ENCODE results near the gene CD22. TPM values are rescaled to one million over a fixed set of nuclear protein-coding genes. Genes with fewer than 3 reads are reported as not detected.

The CD22 gene
- total and polyA plus RNA-seq, 2 of the 4 experiments (the other 2 are of a cell fraction) = 0.18 to 0.22 TPM

GRCh38 chr19:35352177-35352447 lies 23.1 kb downstream of the CD22 start:
- POLR2A ChIA-PET (ENCODE audit: unreplicated experiment) = no interaction called here
- in situ Hi-C loops (cut with MboI; ENCODE audit: low sequenced_read_pairs) (no loop called here), intact Hi-C loops (cut with micrococcal nuclease) (loop anchor here (1.0 to 10.0 kb wide), 4 partner anchors 113 to 277 kb away; partner anchors contain the start of genes RBM42 and TMEM147)

More at GRCh38 chr19:35352177-35352447, 23.1 kb downstream of the CD22 start:
- H4K5ac ChIP-seq (ENCODE audit: low read depth, low read length) = no peak overlapping the region
- H2BK5ac ChIP-seq (ENCODE audit: low read depth, low read length, poor library complexity, severe bottlenecking) = no peak overlapping the region
- dilution Hi-C loops (cut with HindIII; ENCODE audit: low sequenced_read_pairs, unreplicated experiment) = no loop called here
- H2BK120ac ChIP-seq (ENCODE audit: low read depth, low read length) = no peak overlapping the region
- H3K9ac ChIP-seq (ENCODE audit: low read depth, low read length) = no peak overlapping the region
- ATAC-seq (ENCODE audit: low read depth) (no peak), DNase-seq (no peak)
- CTCF ChIA-PET = interaction anchor here (0.6 to 2.1 kb wide), 3 partner anchors 90 to 731 kb away, joined by 3 to 14 read pairs (median 5); no protein-coding TSS in a partner anchor
- no peak overlapping the region for H3K4me2 ChIP-seq (ENCODE audit: low read depth, low read length)
- BruUV-seq (replicated peaks) = no TSS peak
- H2AK5ac ChIP-seq (ENCODE audit: low read depth, low read length) = no peak overlapping the region
- no peak overlapping the region for H2BK20ac ChIP-seq (ENCODE audit: low read depth, low read length)
- H3K56ac ChIP-seq (ENCODE audit: extremely low read depth, insufficient read depth, low read length) = no peak overlapping the region
- no peaks in the 10 kb centered on the region for H3K9me1 ChIP-seq (ENCODE audit: insufficient read depth, low read length)
- H4K91ac ChIP-seq (ENCODE audit: insufficient read depth, low read depth, low read length) = no peak overlapping the region
- H3K4ac ChIP-seq (ENCODE audit: low read depth, low read length) = no peak overlapping the region
- no peaks in the 10 kb centered on the region for H3K36me3 ChIP-seq (ENCODE audit: control insufficient read depth, insufficient read depth, low read length)
- H3K23ac ChIP-seq (ENCODE audit: low read depth, low read length) = no peak overlapping the region
- no peak overlapping the region for H3K27ac ChIP-seq (ENCODE audit: insufficient read depth, low read length)
- no peak overlapping the region for H2AK9ac ChIP-seq (replicated peaks; ENCODE audit: low read depth, low read length, poor library complexity)
- WGBS, 2 experiments (ENCODE audit: extremely low coverage in 2 of 2, insufficient read length in 1 of 2) = 59% methylated on average over 7 of the region's 18 CpGs; no CpG with 5 or more reads in 1 of the 2 experiments
- no peak overlapping the region for H2AFZ ChIP-seq (replicated peaks; ENCODE audit: low read length, poor library complexity)
- no peak overlapping the region for H3K4me3 ChIP-seq (ENCODE audit: insufficient read depth, low read depth, low read length)
- H3K14ac ChIP-seq (replicated peaks; ENCODE audit: low read depth, low read length) = no peak overlapping the region
- H4K8ac ChIP-seq (ENCODE audit: low read depth in 2 of 2, low read length in 2 of 2) = no peak overlapping the region
- H3K4me1 ChIP-seq (ENCODE audit: control insufficient read depth, insufficient read depth, low read length) = no peaks in the 10 kb centered on the region
- no peak overlapping the region for H2BK15ac ChIP-seq (ENCODE audit: low read depth, low read length)
- H3K18ac ChIP-seq (ENCODE audit: low read depth, low read length) = no peak overlapping the region
- TF ChIP-seq MAFK (IDR thresholded peaks at IDR 0.05; ENCODE audit: low read depth, low read length) (no peak), BHLHE40 (IDR thresholded peaks at IDR 0.05; ENCODE audit: low read depth, low read length) (no peak), MXI1 (IDR thresholded peaks at IDR 0.05; ENCODE audit: borderline replicate concordance, low read depth, low read length) (no peak), FOS (IDR thresholded peaks at IDR 0.05; ENCODE audit: low read depth, low read length) (no peak), RCOR1 (IDR thresholded peaks at IDR 0.05; ENCODE audit: insufficient replicate concordance, low read length) (no peak), MAZ (IDR thresholded peaks at IDR 0.05; ENCODE audit: borderline replicate concordance, low read depth, low read length) (no peak), POLR2A (IDR thresholded peaks at IDR 0.05; ENCODE audit: low read depth, low read length) (no peak), ELK1 (IDR thresholded peaks at IDR 0.05; ENCODE audit: borderline replicate concordance, low read depth, low read length) (no peak), CHD1 (IDR thresholded peaks at IDR 0.05; ENCODE audit: low read depth, low read length) (no peak), USF2 (IDR thresholded peaks at IDR 0.05; ENCODE audit: low read depth, low read length) (no peak), CEBPB (IDR thresholded peaks at IDR 0.05; ENCODE audit: low read depth, low read length) (no peak)
- TF ChIP-seq, protein P1, sequence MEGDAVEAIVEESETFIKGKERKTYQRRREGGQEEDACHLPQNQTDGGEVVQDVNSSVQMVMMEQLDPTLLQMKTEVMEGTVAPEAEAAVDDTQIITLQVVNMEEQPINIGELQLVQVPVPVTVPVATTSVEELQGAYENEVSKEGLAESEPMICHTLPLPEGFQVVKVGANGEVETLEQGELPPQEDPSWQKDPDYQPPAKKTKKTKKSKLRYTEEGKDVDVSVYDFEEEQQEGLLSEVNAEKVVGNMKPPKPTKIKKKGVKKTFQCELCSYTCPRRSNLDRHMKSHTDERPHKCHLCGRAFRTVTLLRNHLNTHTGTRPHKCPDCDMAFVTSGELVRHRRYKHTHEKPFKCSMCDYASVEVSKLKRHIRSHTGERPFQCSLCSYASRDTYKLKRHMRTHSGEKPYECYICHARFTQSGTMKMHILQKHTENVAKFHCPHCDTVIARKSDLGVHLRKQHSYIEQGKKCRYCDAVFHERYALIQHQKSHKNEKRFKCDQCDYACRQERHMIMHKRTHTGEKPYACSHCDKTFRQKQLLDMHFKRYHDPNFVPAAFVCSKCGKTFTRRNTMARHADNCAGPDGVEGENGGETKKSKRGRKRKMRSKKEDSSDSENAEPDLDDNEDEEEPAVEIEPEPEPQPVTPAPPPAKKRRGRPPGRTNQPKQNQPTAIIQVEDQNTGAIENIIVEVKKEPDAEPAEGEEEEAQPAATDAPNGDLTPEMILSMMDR (conservative IDR thresholded peaks at IDR 0.05; ENCODE audit: low read depth, low read length) = no peak
- no peaks in the 10 kb centered on the region for H4K20me1 ChIP-seq (ENCODE audit: insufficient read depth, low read length)
- peaks cover 14% of the 10 kb centered on the region for H3K27me3 ChIP-seq (ENCODE audit: control insufficient read depth, insufficient read depth, low read length)
- no peaks in the 10 kb centered on the region for H3K79me1 ChIP-seq (ENCODE audit: low read depth in 1 of 2, low read length in 2 of 2)
- H3K9me3 ChIP-seq (ENCODE audit: control insufficient read depth, insufficient read depth, low read length) = no peaks in the 10 kb centered on the region

Measured in IMR-90 (cell line).